Stomach (tissue), 9 donors: ENCODE results near the gene NTM. TPM values are rescaled to one million over a fixed set of nuclear protein-coding genes. Genes with fewer than 3 reads are reported as not detected.

Source experiments
- DNase-seq, 2 donors: peaks; one replicate each; pipeline versions ENCODE4 v3.0.0 to v3.0.0-alpha.2; 2013 to 2019
- H3K27ac ChIP-seq, 5 donors: fragments of 200-600 bp in 4 of 5; sonication (generic) in 4 of 5; one replicate each; pipeline ENCODE4 v1.5.1; 2013 to 2019; ENCODE audit warnings: mild to moderate bottlenecking in 1 of 5, moderate library complexity in 1 of 5
- H3K27me3 ChIP-seq, 3 donors: fragments of 200-600 bp; sonication (generic); one replicate each; pipeline ENCODE4 v1.5.1; 2017 to 2019; ENCODE audit warnings: mixed run types in 1 of 3
- H3K36me3 ChIP-seq, 4 donors: fragments of 200-600 bp; sonication (generic); 1 replicate in 3 of 4; 2 replicates in 1 of 4; pipeline ENCODE4 v1.5.1; 2016 to 2019
- H3K4me1 ChIP-seq, 4 donors: fragments of 200-600 bp; sonication (generic); one replicate each; pipeline ENCODE4 v1.5.1; 2016 to 2019
- H3K4me3 ChIP-seq, 4 donors: fragments of 200-600 bp; sonication (generic) in 3 of 4; one replicate each; pipeline ENCODE4 v1.5.1; 2016 to 2019; ENCODE audit warnings: mild to moderate bottlenecking in 1 of 4
- H3K9me3 ChIP-seq, 4 donors: fragments of 200-600 bp; sonication (generic); one replicate each; pipeline ENCODE4 v1.5.1; 2016 to 2019
- EP300 ChIP-seq: sonication (generic); formaldehyde crosslinking; IDR thresholded peaks from one replicate; pipeline ENCODE4 v1.6.1; 2017; ENCODE audit warnings: antibody characterized with exemption
- POLR2A ChIP-seq, 4 donors: fragments of 450-650 bp; IDR thresholded peaks; one replicate each; pipeline ENCODE4 v1.6.1; 2016; ENCODE audit warnings: antibody characterized with exemption in 4 of 4, control low read depth in 2 of 4, mild to moderate bottlenecking in 1 of 4, moderate library complexity in 1 of 4
- POLR2AphosphoS5 ChIP-seq, 3 donors: sonication (generic); formaldehyde crosslinking; IDR thresholded peaks; one replicate each; pipeline ENCODE4 v1.6.1; 2016; ENCODE audit warnings: antibody characterized with exemption in 3 of 3
- WGBS, 5 donors: extraction: QIAGEN DNeasy Blood & Tissue Kit in 3 of 5; methylation state at CpG; one replicate each; pipeline versions ENCODE4 v1.1.5 to v1.1.7; 2013 to 2018; 5-methylcytosine and 5-hydroxymethylcytosine counted together
- intact Hi-C: fragments of 100-400 bp; cut with DNase I; formaldehyde crosslinking; loops from one replicate; pipeline ENCODE4 v1.15.1; 2023; ENCODE audit warnings: low total_unique reads
- polyA plus RNA-seq, 3 donors: library from polyadenylated mRNA; stranded (reverse); fragments of 200-250 nt; gene quantifications; one replicate each; pipeline ENCODE4 v1.2.3, GENCODE V29; 2013
- total RNA-seq, 5 donors: library from RNA; depleted of rRNA; stranded (reverse); fragments of >200 nt; gene quantifications; one replicate each; pipeline versions ENCODE4 v1.1.0 to v1.2.3, GENCODE V29; 2014 to 2016
- TF ChIP-seq, protein P1 (sequence below), 7 experiments: fragments of 450-650 bp in 4 of 7; fragments of 200-600 bp in 3 of 7; sonication (generic) in 3 of 7; IDR thresholded peaks; one replicate each; pipeline ENCODE4 v1.5.1; 2016 to 2019; ENCODE audit warnings: antibody characterized with exemption in 7 of 7, control low read depth in 2 of 7, mild to moderate bottlenecking in 1 of 7
- donor health status: healthy with polysubstance abuse.
- donor health status: Bipolar disorder and iron deficiency.
- donor health status: healthy.

NTM gene
- total and polyA plus RNA-seq, 8 donors = 0.50 to 8.4 (median 1.3) TPM; not detected in 3

DNA sequence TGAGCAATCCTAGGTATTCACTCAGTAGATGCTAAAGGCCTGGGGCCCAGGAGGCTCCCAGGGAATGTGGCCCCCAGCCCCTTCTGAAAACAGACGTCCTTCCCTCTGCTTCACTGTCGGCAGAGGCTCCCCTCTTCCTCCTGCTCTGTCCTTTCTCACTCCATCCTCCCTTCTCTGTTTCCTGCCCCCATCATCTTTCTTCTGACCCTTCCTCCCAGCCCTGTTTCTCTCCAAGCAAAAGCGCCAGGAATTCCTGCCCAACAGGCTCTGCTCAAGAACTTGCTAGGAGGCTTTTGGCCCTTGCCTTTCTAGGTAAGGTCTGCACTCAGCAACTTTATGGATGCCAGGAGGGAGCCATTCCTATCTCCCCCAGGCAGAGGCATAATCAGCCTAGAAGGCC, 300.5 kb downstream of the NTM start:
- peaks cover 0 to 25% (median 0%) of the 10 kb centered on the region in 3 donors for H3K27me3 ChIP-seq
- no peak overlapping the region for H3K4me3 ChIP-seq
- DNase-seq = no peak
- TF ChIP-seq, protein P1, sequence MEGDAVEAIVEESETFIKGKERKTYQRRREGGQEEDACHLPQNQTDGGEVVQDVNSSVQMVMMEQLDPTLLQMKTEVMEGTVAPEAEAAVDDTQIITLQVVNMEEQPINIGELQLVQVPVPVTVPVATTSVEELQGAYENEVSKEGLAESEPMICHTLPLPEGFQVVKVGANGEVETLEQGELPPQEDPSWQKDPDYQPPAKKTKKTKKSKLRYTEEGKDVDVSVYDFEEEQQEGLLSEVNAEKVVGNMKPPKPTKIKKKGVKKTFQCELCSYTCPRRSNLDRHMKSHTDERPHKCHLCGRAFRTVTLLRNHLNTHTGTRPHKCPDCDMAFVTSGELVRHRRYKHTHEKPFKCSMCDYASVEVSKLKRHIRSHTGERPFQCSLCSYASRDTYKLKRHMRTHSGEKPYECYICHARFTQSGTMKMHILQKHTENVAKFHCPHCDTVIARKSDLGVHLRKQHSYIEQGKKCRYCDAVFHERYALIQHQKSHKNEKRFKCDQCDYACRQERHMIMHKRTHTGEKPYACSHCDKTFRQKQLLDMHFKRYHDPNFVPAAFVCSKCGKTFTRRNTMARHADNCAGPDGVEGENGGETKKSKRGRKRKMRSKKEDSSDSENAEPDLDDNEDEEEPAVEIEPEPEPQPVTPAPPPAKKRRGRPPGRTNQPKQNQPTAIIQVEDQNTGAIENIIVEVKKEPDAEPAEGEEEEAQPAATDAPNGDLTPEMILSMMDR (IDR thresholded peaks at IDR 0.05) = no peak
- TF ChIP-seq POLR2A (IDR thresholded peaks at IDR 0.05) (no peak), POLR2AphosphoS5 (IDR thresholded peaks at IDR 0.05) (no peak)
- H3K4me1 ChIP-seq = no peaks in the 10 kb centered on the region
- H3K27ac ChIP-seq = no peak overlapping the region
- H3K36me3 ChIP-seq = no peaks in the 10 kb centered on the region
- no peaks in the 10 kb centered on the region for H3K9me3 ChIP-seq
- 69 to 87% (median 73%) methylated on average over 3 of the region's 3 CpGs for WGBS, 5 donors
- intact Hi-C loops = loop anchor here (10.0 kb wide), 2 partner anchors 606 to 746 kb away; no protein-coding TSS in a partner anchor

DNA sequence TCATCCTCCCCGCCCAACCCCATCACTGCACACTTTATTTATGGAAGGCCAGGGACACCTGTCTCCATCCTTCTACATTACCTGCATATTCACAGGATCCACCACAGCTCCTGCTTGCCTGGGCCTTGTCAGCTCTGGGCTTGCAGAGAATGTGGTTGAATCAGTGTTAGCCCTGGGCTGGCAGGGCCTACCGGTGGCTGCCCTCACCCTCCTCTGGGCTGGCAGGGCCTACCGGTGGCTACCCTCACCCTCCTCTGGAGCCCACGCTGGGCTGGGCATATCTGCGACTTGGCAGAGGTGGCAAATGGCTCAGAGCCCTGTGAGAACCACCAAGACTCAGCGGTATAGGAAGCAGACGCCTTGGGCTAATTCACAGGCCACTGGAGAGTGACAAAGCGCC, 300.9 kb downstream of the NTM start:
- H3K36me3 ChIP-seq = no peaks in the 10 kb centered on the region

DNA sequence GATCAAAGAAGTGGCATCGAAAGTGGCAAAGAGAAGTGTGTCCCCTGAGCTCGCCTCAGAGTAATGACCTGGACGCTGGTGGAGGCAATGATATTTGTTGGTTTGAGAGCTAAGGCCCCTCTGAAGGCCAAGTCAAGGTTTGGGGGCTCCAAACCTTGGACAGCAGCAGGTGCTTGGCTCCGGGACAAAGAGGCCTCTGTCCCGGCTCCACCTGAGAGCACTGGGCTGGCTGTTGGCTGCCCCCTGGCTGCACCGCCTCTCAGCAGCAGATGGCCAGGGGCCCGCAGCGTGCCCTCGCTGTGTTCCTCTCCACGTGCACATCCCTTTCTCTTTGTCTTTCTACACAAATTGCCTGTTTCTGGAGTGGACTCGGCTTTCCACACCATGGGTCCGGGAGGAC, 301.3 kb downstream of the NTM start:
- Histone ChIP-seq H3K4me1 (no peaks in the 10 kb centered on the region), H3K27me3 (peaks cover 0 to 21% (median 0%) of the 10 kb centered on the region in 3 donors), H3K9me3 (no peaks in the 10 kb centered on the region), H3K36me3 (no peaks in the 10 kb centered on the region), H3K27ac (no peak overlapping the region), H3K4me3 (no peak overlapping the region)
- TF ChIP-seq POLR2AphosphoS5 (IDR thresholded peaks at IDR 0.05) (no peak), EP300 (no peak), POLR2A (IDR thresholded peaks at IDR 0.05) (no peak)
- TF ChIP-seq, protein P1 (IDR thresholded peaks at IDR 0.05) = no peak
- 59 to 76% (median 73%) methylated on average over 10 to 12 of the region's 12 CpGs for WGBS, 5 donors
- intact Hi-C loops = loop anchor here (10.0 kb wide), 2 partner anchors 607 to 747 kb away; no protein-coding TSS in a partner anchor
- DNase-seq = peak in 1 of 2 donors; percentile 33

More for the DNA sequence above, 300.9 kb downstream of the NTM start:
- H3K9me3 ChIP-seq = no peaks in the 10 kb centered on the region
- H3K27me3 ChIP-seq = peaks cover 0 to 25% (median 0%) of the 10 kb centered on the region in 3 donors
- 82 to 91% (median 87%) methylated on average over 7 to 8 of the region's 8 CpGs for WGBS, 5 donors
- no peak overlapping the region for H3K27ac ChIP-seq
- TF ChIP-seq POLR2AphosphoS5 (IDR thresholded peaks at IDR 0.05) (no peak), EP300 (no peak), POLR2A (IDR thresholded peaks at IDR 0.05) (no peak)
- TF ChIP-seq, protein P1 (IDR thresholded peaks at IDR 0.05) = no peak
- intact Hi-C loops = loop anchor here (10.0 kb wide), 2 partner anchors 607 to 747 kb away; no protein-coding TSS in a partner anchor
- H3K4me1 ChIP-seq = no peaks in the 10 kb centered on the region
- DNase-seq = no peak
- H3K4me3 ChIP-seq = no peak overlapping the region

DNA sequence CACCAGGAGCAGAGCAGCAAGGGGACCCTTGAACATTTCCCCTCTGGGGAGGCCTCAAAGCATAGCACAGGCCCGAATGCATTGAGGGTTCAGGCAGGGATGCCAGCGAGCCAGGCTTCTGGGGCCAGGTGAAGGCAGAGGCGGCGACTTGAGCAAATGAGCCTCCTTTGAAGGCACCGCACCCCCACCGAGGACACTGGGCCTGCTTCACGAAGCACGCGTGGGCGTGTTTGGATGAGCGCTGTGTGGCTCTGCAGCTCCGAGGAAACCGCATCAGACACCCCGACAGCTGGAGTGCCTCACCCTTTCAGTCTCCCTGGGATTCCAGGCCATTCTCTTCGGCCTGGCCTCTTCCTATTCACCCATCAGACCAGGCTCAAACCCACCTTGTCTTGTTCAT, 301.8 kb downstream of the NTM start:
- peak in 1 of 2 donors; percentile 42 for DNase-seq
- 76 to 85% (median 83%) methylated on average over 11 to 15 of the region's 15 CpGs for WGBS, 5 donors
- H3K27me3 ChIP-seq = peaks cover 0 to 17% (median 0%) of the 10 kb centered on the region in 3 donors

More for the DNA sequence above, 301.8 kb downstream of the NTM start:
- intact Hi-C loops = loop anchor here (10.0 kb wide), 2 partner anchors 607 to 747 kb away; no protein-coding TSS in a partner anchor
- TF ChIP-seq, protein P1 (IDR thresholded peaks at IDR 0.05) = no peak
- TF ChIP-seq EP300 (no peak), POLR2A (IDR thresholded peaks at IDR 0.05) (no peak), POLR2AphosphoS5 (IDR thresholded peaks at IDR 0.05) (no peak)
- Histone ChIP-seq H3K4me1 (no peaks in the 10 kb centered on the region), H3K9me3 (no peaks in the 10 kb centered on the region), H3K27ac (no peak overlapping the region), H3K36me3 (no peaks in the 10 kb centered on the region), H3K4me3 (no peak overlapping the region)
